MV-4-11 (cell line): ENCODE results near the gene HAGHL.
A peak's percentile ranks its signal among the peaks of the same experiment; 100 is the strongest.
"Not testable (repeated sequence)": the region's sequence is repeated elsewhere in the genome, so short reads cannot be mapped to it uniquely, and the experiment has no call there.

Experiments used
- DNase-seq: peaks from one replicate; lab custom pipeline; 2025; lab: John Stamatoyannopoulos, UW

The HAGHL gene

DNA sequence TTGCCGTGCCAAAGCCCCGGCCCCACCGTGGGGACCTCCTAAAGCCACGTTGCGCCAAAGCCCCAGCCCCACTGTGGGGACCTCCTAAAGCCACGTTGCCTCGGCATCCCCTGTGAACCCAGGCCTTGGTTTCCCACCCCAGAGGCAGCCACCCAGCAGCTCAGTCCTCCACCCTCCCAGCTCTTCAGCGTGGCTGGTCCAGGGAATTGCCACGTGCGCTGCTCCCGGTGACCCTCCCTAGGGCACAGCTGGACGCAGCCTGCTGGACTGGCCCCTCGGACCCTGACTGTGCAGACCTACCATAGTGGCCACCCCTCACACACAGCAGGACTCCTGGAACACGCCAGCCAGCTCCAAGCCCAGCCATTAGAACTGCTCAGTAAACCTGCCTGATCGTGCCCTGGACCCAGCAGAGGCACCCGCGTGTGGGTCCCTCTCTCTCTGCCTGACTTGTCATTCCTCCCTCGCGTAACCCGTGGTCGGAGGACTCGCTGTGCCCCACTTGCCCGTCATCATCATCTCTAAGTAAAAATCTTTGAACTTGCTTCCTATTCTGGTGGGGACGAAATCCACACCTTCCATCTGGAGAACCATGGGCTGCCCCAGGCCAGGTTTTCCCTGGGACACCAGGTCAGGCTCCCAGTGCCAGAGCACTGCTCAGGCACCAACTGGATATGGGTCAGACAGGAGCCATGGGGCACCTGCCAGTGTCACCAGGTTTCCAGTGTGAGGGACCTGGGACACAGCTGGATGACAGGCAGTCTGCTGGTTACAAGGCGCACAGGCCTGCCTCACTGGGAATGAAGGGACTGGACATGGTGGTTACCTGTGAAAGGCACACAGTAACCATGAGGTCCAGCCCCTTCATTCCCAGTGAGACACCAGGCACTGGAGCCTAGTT, 8.3 kb downstream of the HAGHL start:
- no peak for DNase-seq

DNA sequence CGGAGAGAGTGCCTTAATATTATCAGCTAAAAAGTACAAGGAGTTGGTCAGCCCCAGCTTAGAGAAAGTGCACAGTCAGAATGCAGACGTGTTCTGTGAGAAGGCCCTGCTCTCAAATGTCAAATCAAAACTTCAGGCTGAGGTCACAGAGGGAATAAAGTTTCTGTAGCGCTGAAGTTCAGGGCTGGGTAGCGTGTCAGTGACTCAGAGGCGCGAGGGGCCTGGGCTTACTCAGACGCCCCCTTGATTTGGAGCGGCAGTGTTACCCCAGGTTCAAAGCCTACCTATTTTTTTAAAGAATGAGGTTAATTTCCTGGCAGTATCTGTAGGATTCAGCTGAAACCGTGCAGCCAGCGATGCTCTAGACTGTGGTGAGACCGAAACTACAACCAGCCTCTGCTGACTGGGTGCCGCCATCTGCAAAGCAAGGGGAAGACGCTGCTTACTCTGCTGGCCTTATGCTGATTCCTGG, 9.1 kb downstream of the HAGHL start:
- DNase-seq, result no peak

DNA sequence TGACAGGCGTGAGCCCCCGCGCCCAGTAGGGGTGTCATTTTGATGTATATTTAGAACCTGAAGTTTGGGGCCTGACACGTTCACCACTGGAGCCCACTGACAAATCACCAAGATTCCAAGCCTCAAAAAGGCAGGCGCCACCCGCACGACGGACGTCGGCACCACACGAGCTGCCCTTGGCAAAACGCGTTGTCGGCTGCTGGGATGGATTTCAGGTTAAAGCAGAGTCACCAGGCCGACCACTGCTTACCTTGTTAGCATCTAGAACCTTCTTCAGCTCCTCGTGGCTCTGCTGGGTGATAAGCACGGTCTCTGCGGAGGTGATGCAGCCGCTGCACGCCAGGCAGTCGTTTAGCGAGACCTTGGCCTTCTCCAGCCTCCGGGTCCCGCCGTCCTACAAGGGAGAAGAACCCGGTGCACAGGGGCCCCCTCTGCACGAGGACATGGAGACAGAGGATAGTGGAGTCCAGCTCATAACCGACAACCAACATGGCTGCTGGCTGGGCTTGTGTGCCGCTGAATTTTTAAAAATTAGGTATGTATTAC, 10.1 kb downstream of the HAGHL start:
- DNase-seq, result no peak

- no peak for DNase-seq
Observed at GRCh38 chr16:739560-740458, 12.9 kb downstream of the HAGHL start.

DNA sequence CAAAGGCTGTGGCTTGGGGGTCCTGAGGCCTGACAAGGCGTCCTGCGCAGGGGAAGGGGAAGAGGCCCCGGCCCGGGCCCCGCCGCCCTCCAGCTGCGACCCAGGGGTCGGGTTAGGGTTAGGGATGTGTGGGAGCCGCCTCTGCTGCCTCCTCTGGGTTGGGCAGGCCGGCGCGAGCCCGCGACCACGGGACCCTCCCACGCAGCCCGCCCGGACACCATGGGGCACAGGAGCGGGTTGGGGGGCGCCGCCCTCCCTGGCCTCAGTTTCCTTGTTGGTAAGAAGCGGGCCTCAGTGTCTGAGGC, 13.5 kb downstream of the HAGHL start:
- DNase-seq, result no peak

DNA sequence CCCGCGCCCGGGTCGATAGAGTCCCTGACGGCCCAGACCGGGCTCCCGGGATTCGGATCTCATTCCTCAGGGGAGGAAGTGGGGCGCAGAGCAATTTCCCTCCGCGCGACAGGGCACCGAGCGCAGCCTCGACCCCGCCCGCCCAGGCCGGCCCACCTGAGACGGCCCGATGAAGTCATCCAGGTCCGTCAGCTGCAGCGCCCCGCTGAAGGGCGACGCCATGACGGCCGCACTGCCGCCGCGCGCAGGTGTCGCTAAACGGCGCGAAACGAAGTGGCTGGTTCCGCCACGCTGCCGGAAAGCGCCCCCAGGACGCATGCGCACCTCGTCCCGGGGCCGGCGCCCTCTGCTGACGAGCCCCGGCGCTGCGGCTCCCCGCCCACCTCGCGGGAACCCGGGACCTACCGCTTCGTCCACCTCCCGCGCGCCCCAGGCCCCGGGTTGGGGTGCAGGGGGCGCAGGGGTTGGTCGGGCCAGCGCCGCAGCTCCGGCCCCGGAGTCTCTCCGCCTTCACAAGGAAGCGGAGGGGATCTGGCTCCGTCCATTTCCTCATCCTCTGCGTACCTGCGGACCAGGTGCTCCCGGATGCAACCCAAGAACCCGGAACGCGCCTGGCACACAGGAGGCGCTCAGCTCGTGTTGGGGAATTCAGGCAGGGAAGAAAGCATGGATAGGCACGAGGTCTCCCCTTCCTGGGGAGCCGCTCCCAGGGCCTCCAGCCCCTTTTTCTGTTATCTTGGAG, 14.0 kb downstream of the HAGHL start, which contains the start of gene CIAO3:
Gene CIAO3, minus strand, starts transcription at position 234 of the 742 bp plus-strand sequence. Its CDS starts 12 bp downstream, at position 222.
- peak; percentile 74 for DNase-seq

DNA sequence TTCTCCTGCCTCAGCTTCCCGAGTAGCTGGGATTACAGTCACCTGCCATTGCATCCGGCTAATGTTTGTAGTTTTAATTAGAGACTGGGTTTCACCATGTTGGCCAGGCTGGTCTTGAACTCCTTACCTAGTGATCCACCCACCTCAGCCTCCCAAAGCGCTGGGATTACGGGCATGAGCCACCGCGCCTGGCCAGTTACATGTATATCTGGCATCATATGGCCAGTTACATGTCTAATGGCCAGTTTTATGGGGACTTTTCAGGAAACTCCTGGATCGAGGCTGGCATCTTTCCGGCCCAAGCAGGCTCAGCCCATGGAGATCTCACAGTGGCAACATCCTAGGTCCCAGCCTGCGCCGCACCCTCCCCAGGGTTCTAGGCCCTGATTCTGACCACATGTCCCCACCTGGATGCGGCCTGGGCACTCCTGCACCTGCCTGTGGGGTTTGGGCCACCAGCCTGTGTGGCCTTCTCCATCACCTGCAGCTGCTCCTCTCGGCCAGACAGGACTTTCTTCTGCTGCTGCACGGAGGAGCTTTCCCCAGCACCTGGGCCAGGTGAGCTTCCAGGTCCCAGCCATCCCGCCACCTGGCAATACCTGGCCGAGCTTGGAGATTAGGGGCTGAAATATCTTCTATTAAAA, 15.2 kb downstream of the HAGHL start:
- no peak for DNase-seq

DNA sequence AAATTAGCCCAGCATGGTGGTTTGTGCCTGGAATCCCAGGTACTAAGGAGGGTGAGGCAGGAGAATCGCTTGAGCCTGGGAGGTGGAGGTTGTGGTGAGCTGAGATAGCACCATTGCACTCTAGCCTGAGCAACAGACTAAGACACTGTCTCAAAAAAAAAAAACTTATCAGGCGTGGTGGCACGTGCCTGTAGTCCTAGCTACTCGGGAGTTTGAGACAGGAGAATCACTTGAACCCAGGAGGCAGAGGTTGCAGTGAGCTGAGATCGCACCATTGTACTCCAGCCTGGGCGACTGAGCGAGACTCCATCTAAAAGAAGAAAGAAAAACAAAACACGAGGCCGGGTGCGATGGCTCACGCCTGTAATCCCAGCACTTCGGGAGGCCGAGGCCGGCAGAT, 16.0 kb downstream of the HAGHL start:
- DNase-seq, result not testable (repeated sequence)

DNA sequence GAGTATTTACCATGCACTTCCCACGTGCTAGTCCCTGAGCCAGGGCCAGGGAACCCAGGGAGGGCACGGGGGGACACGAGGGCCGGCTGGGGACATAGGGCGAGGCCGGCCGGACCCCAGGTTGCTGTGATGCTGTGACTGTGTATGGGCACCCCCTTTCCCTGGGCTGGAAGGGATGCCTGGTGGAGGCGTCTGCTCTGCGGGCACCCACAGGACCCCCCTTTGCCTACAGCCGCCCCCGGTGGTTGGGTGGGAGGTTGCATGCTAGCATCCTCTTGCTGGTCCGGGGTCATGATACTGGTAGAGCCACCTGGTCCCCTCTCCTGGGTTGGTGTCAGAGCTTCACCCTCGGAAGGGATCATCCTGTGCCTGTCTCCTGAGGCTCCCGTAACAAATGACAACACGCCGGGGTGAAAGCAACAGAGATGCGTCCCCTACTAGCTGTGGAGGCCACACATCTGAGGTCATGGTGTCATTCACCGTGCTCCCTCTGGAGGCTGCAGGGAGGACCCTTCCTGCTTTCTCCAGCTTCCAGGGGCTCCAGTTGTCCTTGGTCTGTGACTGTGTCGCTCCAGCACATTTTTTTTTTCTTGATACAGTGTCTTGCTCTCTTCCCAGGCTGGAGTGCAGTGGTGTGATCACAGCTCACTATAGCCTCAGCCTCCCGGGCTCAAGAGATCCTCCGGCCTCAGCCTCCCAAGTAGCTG, 17.0 kb downstream of the HAGHL start:
- no peak for DNase-seq

GRCh38 chr16:745739-746138, 18.8 kb downstream of the HAGHL start:
- DNase-seq, result no peak

DNA sequence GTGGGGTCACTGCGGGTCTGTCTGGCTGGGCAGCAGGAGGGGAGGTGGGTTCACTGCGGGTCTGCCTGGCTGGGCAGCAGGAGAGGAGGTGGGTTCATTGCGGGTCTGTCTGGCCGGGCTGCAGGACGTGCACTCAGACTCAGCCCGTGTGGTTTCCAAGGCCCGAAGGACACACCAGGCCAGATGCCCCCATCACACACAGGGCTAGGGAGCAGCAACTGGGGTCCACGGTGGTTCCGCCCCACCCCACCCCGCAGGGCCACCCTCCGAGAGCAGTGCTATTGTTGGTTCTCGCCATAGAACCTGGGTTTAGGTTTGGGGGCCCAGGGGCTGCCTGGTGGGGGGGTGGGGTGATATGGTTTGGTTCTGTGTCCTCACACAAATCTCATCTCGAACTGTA, 19.7 kb downstream of the HAGHL start:
- DNase-seq, result no peak

GRCh38 chr16:747978-748746, 21.3 kb downstream of the HAGHL start:
- no peak for DNase-seq

GRCh38 chr16:749010-749409, 22.1 kb downstream of the HAGHL start:
- DNase-seq, result no peak

DNA sequence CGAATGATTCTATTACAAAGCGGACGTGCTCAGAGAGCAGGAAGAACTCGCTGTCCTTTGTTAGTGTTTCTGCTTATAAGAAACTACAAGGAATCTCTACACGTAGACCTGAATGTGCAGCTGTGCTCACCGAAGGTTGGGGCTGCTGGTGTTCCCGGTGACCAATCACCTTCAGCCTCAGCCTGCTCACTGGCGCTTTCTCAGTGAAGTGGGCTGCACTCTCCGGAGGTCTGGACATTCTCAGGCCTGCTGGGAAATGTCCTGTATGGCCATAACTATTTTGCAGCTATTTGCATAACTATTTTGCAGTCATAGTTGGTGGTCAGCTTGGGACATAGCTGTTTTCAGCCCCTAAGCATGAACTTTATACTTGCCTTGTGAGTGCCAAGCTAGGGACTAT, 23.6 kb downstream of the HAGHL start:
- DNase-seq, result no peak

DNA sequence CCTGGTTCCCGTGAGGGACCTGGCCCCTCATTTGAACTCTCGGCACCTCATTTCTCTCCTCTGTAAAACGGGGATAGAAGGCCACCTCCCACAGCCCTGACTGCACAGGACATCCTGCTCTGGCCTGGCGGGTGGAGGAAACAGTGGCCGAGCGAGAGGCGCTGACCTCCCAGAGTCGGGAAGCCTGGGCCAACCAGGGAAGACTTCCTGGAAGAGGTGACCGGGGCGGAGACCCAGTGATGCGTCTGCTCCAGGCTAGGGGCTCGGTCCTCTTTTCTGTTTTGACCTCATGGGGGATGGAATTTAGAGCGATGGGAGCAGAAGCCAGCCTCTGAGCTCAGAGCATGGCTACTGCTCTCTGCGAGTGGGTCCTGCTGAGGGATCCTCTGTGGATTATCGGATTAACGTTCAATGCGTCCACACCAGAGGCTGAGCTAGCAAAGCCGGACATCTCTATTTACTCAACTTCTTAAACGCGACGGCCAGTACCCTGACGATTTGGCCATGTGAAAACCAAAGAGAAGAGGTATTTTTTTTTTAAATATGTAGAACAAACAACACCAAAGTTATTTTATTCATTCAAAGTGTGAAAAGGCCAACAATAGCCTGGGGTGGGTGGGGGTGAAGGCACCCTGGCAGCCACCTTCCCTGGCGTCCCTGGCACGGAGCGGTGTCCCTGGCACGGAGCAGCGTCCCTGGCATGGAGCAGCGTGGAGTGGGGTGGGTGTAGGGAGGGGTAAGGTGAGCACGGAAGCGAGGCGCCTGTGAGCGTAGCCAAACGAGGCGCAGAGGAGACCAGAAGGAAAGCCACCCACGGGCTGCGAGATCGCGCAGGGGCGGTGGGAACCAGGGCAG, 24.5 kb downstream of the HAGHL start:
- no peak for DNase-seq

DNA sequence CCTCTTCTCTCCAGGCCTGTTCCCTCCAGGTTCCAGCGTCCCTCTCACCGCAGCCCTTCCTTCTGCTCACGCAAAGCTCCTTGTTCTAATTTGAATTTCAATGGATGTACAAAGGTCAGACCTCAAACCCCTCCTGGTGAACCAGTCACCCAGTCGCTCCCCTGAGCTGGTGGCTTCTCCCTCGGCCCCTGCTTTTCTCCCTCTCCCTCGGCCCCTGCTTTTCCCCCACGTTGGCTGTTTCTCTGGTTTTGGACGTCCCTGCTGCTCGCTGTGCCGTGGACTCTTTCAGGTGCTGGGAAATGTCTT, 25.1 kb downstream of the HAGHL start:
- no peak for DNase-seq

- not testable (repeated sequence) for DNase-seq
Observed at GRCh38 chr16:754121-754607, 27.3 kb downstream of the HAGHL start.

GRCh38 chr16:754656-755055, 27.8 kb downstream of the HAGHL start:
- DNase-seq, result peak; percentile 84

GRCh38 chr16:756428-756827, 29.5 kb downstream of the HAGHL start:
- DNase-seq, result no peak
